Activated CD8-positive, alpha-beta T cell treated with anti-CD3 and anti-CD28 coated beads for 36 hours (primary cell): Measurements from ENCODE around the gene ATP6V0E2. TPM values are rescaled to one million over a fixed set of nuclear protein-coding genes. Genes with fewer than 3 reads are reported as not detected.

ENCODE experiments used
- ATAC-seq: fragments of 200-7000 bp; cut with Tn5 transposase; one replicate; pipeline ENCODE4 v1.10.0; 2021; ENCODE audit warnings: mild to moderate bottlenecking, moderate library complexity
- CTCF ChIA-PET: fragments of 350-600 bp; sonication (Branson Sonifier 250); formaldehyde crosslinking; loops from one replicate; lab custom pipeline; 2021; ENCODE audit warnings: antibody characterized with exemption; lab: Charles Lee
- POLR2A ChIA-PET: fragments of 350-600 bp; sonication (Branson Sonifier 250); formaldehyde crosslinking; loops from one replicate; lab custom pipeline; 2021; ENCODE audit warnings: antibody characterized with exemption; lab: Charles Lee
- DNase-seq: peaks from one replicate; pipeline ENCODE4 v3.0.0-alpha.2; 2020
- H3K27ac Mint-ChIP-seq: one replicate; pipeline ENCODE4 v1.8.0; 2021; ENCODE audit warnings: mild to moderate bottlenecking, mixed read lengths
- H3K27me3 Mint-ChIP-seq: one replicate; pipeline ENCODE4 v1.8.0; 2021; ENCODE audit warnings: mixed read lengths
- H3K36me3 Mint-ChIP-seq: one replicate; pipeline ENCODE4 v1.8.0; 2021; ENCODE audit warnings: low read depth, mixed read lengths
- H3K4me1 Mint-ChIP-seq: one replicate; pipeline ENCODE4 v1.8.0; 2021; ENCODE audit warnings: low read depth, mixed read lengths
- H3K4me3 Mint-ChIP-seq: one replicate; pipeline ENCODE4 v1.8.0; 2021; ENCODE audit warnings: mild to moderate bottlenecking, moderate library complexity, mixed read lengths
- H3K9me3 Mint-ChIP-seq: one replicate; pipeline ENCODE4 v1.8.0; 2021; ENCODE audit warnings: mixed read lengths
- CTCF ChIP-seq: fragments of 200-600 bp; IDR thresholded peaks from one replicate; pipeline ENCODE4 v1.8.0; 2022; ENCODE audit warnings: antibody characterized with exemption, mild to moderate bottlenecking
- intact Hi-C: fragments of 100-400 bp; cut with micrococcal nuclease; formaldehyde crosslinking; loops from one replicate; pipeline ENCODE4 v1.10.0; 2022
- total RNA-seq, 2 experiments: library from RNA; stranded (reverse); gene quantifications; one replicate each; pipeline ENCODE4 v1.2.3, GENCODE V29; 2021

The ATP6V0E2 gene
- total RNA-seq, 2 experiments from 2014 or later, result 46.3 to 46.7 TPM

GRCh38 chr7:149851449-149851848 lies 22.3 kb upstream of the ATP6V0E2 start:
- Mint-ChIP-seq H3K4me3 (no peak overlapping the region), H3K9me3 (no peaks in the 10 kb centered on the region), H3K27me3 (no peaks in the 10 kb centered on the region), H3K36me3 (peaks cover 5% of the 10 kb centered on the region), H3K27ac (no peak overlapping the region), H3K4me1 (peaks cover 39% of the 10 kb centered on the region)
- ATAC-seq (no peak), DNase-seq (no peak)
- no peak for TF ChIP-seq CTCF
- CTCF ChIA-PET, result interaction anchor here (2.2 kb wide), 1 partner anchor 10 kb away, joined by 6 read pairs; no protein-coding TSS in a partner anchor
- POLR2A ChIA-PET, result no interaction called here
- intact Hi-C loops, result no loop called here

- no peak for DNase-seq
- no peaks in the 10 kb centered on the region for H3K9me3 Mint-ChIP-seq
- peaks cover 6% of the 10 kb centered on the region for H3K36me3 Mint-ChIP-seq
- H3K4me3 Mint-ChIP-seq, result no peak overlapping the region
- TF ChIP-seq CTCF, result no peak
- H3K27ac Mint-ChIP-seq, result no peak overlapping the region
- intact Hi-C loops, result no loop called here
- POLR2A ChIA-PET, result no interaction called here
- H3K27me3 Mint-ChIP-seq, result no peaks in the 10 kb centered on the region
- peaks cover 47% of the 10 kb centered on the region for H3K4me1 Mint-ChIP-seq
- ATAC-seq, result no peak
- CTCF ChIA-PET, result no interaction called here
Measured at GRCh38 chr7:149853157-149853556, 20.6 kb upstream of the ATP6V0E2 start.

- ChIA-PET CTCF (interaction anchor here (1.0 to 1.5 kb wide), 5 partner anchors 11 to 28 kb away, joined by 3 to 8 read pairs (median 4); partner anchors contain the start of gene ZNF862), POLR2A (interaction anchor here (1.1 to 1.3 kb wide), 2 partner anchors 10 to 15 kb away, joined by 3 to 6 read pairs; no protein-coding TSS in a partner anchor)
- no peaks in the 10 kb centered on the region for H3K27me3 Mint-ChIP-seq
- ATAC-seq (peak; percentile 43), DNase-seq (peak; percentile 36)
- intact Hi-C loops, result loop anchor here (1.0 kb wide), 1 partner anchor 15 kb away; no protein-coding TSS in a partner anchor
- H3K4me3 Mint-ChIP-seq, result no peak overlapping the region
- H3K27ac Mint-ChIP-seq, result no peak overlapping the region
- peaks cover 4% of the 10 kb centered on the region for H3K36me3 Mint-ChIP-seq
- TF ChIP-seq CTCF, result no peak
- peaks cover 47% of the 10 kb centered on the region for H3K4me1 Mint-ChIP-seq
- H3K9me3 Mint-ChIP-seq, result no peaks in the 10 kb centered on the region
Measured at GRCh38 chr7:149854611-149855360, 19.0 kb upstream of the ATP6V0E2 start.

GRCh38 chr7:149855361-149856305 lies 18.1 kb upstream of the ATP6V0E2 start:
- POLR2A ChIA-PET, result interaction anchor here (1.3 kb wide), 1 partner anchor 9 kb away, joined by 6 read pairs; no protein-coding TSS in a partner anchor
- peaks cover 45% of the 10 kb centered on the region for H3K4me1 Mint-ChIP-seq
- DNase-seq, result no peak
- H3K4me3 Mint-ChIP-seq, result peak overlapping the region; percentile 11
- CTCF ChIA-PET, result interaction anchor here (1.0 to 1.5 kb wide), 5 partner anchors 10 to 27 kb away, joined by 3 to 8 read pairs (median 4); partner anchors contain the start of gene ZNF862
- no peak for TF ChIP-seq CTCF
- no peaks in the 10 kb centered on the region for H3K9me3 Mint-ChIP-seq
- intact Hi-C loops, result no loop called here
- H3K27ac Mint-ChIP-seq, result peak overlapping the region; percentile 68
- no peak for ATAC-seq
- no peaks in the 10 kb centered on the region for H3K27me3 Mint-ChIP-seq
- H3K36me3 Mint-ChIP-seq, result peaks cover 11% of the 10 kb centered on the region
